22Rv1 (cell line): Measurements from ENCODE around the gene SAXO2.
"Not testable (repeated sequence)": the region's sequence is repeated elsewhere in the genome, so short reads cannot be mapped to it uniquely, and the experiment has no call there.

Experiments
- CTCF ChIP-seq: fragments of 450-650 bp; IDR thresholded peaks from 2 replicates; pipeline ENCODE4 v1.5.1; 2017; ENCODE audit warnings: mild to moderate bottlenecking
- ZFX ChIP-seq: fragments of 450-650 bp; IDR thresholded peaks from 2 replicates; pipeline ENCODE4 v1.6.1; 2017; ENCODE audit warnings: antibody characterized with exemption, borderline replicate concordance

DNA sequence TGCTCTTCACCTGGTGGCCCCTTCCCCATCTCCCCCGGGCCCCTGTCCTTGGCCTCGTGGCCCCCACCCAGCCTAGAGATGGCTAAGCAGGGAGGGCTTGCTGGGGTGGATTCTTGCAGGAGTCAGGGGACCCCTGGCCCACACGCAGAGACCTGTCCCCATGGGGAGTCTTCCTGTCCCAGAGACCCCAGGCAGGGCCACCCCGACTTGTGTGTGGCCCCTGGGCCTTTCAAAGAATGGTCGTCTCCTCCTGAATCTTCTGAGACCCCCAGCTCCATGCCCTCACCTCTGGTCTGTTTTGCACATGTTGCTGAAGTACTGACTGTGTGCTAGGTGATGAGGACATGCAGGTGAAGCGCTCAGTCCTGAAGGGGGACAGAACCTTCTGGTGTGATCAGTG, 58.2 kb downstream of the SAXO2 start:
- TF ChIP-seq CTCF, ZFX: not testable (repeated sequence)
